SU-DHL-6 (cell line): Measurements from ENCODE around the gene FAM3A.

ENCODE experiments used
- H2AFZ ChIP-seq: fragments of 200-600 bp; sonication (generic); 2 replicates; pipeline ENCODE4 v1.6.1; 2014; ENCODE audit warnings: low read depth, mild to moderate bottlenecking, moderate library complexity, mixed read lengths, antibody characterized with exemption, low read length; ENCODE audit not compliant: severe bottlenecking
- H3F3A ChIP-seq: fragments of 200-600 bp; shearing (Covaris generic); 2 replicates; pipeline ENCODE4 v1.6.0; 2016; ENCODE audit warnings: antibody characterized with exemption, mild to moderate bottlenecking; ENCODE audit not compliant: insufficient read depth
- H3K27ac ChIP-seq: fragments of 200-600 bp; sonication (generic); 2 replicates; pipeline ENCODE4 v1.5.1; 2016; ENCODE audit warnings: low read depth, mild to moderate bottlenecking, low read length, moderate library complexity, mixed read lengths
- H3K27me3 ChIP-seq: fragments of 200-600 bp; sonication (generic), shearing (Covaris generic); 2 replicates; pipeline ENCODE4 v1.6.0; 2014; ENCODE audit warnings: mild to moderate bottlenecking, low read length
- H3K36me3 ChIP-seq: fragments of 200-600 bp; sonication (generic); 2 replicates; pipeline ENCODE4 v1.6.1; 2014; ENCODE audit warnings: mild to moderate bottlenecking, low read length, mixed read lengths
- H3K4me2 ChIP-seq: fragments of 300-600, 200-600 bp; shearing (Covaris generic), sonication (generic); 2 replicates; pipeline ENCODE4 v1.6.0; 2014; ENCODE audit warnings: low read length, low read depth, mild to moderate bottlenecking; ENCODE audit not compliant: poor library complexity, severe bottlenecking
- H3K4me3 ChIP-seq: fragments of 200-600 bp; sonication (generic); 2 replicates; pipeline ENCODE4 v1.5.1; 2014; ENCODE audit warnings: antibody characterized with exemption, low read length, mild to moderate bottlenecking, mixed read lengths; ENCODE audit not compliant: insufficient read depth, poor library complexity, severe bottlenecking
- H3K79me2 ChIP-seq: fragments of 200-600 bp; sonication (generic); 2 replicates; pipeline ENCODE4 v1.6.1; 2014; ENCODE audit warnings: mild to moderate bottlenecking, low read length, moderate library complexity; ENCODE audit not compliant: insufficient read depth
- H3K9ac ChIP-seq: fragments of 200-600 bp; sonication (generic); 2 replicates; pipeline ENCODE4 v1.7.0; 2014; ENCODE audit warnings: mild to moderate bottlenecking, low read length
- H3K9me2 ChIP-seq: fragments of 200-600 bp; sonication (generic); replicated peaks from 2 replicates; pipeline ENCODE4 v1.6.1; 2014; ENCODE audit warnings: low read length; ENCODE audit not compliant: insufficient read depth
- H3K9me3 ChIP-seq: fragments of 200-600 bp; sonication (generic); 2 replicates; pipeline ENCODE4 v1.6.1; 2014; ENCODE audit warnings: low read length, mixed read lengths; ENCODE audit not compliant: insufficient read depth
- H4K20me1 ChIP-seq: fragments of 200-600 bp; sonication (generic); 2 replicates; pipeline ENCODE4 v1.6.1; 2014; ENCODE audit warnings: low read depth, mild to moderate bottlenecking, antibody characterized with exemption, low read length, moderate library complexity, mixed read lengths
- EZH2phosphoT487 ChIP-seq: fragments of 200-600 bp; sonication (generic), shearing (Covaris generic); conservative IDR thresholded peaks from 2 replicates; pipeline ENCODE4 v1.6.1; 2018; ENCODE audit warnings: mild to moderate bottlenecking, antibody characterized with exemption, low read length, moderate library complexity, mixed read lengths
- TF ChIP-seq, protein P1 (sequence below): fragments of 200-600 bp; sonication (generic); IDR thresholded peaks from one replicate; pipeline ENCODE4 v1.5.1; 2017; ENCODE audit warnings: antibody characterized with exemption, mild to moderate bottlenecking, low read length, moderate library complexity; ENCODE audit not compliant: insufficient read depth, poor library complexity, severe bottlenecking

The FAM3A gene

DNA sequence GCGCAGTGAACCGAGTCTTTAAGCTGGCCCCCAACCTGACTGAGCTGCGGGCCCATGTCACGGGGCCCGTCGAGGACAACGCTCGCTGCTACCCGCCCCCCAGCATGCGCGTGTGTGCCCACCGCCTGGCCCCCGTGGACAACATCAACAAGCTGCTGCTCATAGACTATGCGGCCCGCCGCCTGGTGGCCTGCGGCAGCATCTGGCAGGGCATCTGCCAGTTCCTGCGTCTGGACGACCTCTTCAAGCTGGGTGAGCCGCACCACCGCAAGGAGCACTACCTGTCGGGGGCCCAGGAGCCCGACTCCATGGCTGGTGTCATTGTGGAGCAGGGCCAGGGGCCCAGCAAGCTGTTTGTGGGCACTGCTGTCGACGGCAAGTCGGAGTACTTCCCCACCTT lies 55.7 kb downstream of the FAM3A start:
- Histone ChIP-seq H3K79me2 (peaks cover 10% of the 10 kb centered on the region), H2AFZ (no peak overlapping the region), H3K36me3 (no peaks in the 10 kb centered on the region), H3K27me3 (no peaks in the 10 kb centered on the region), H3K9me2 (no peaks in the 10 kb centered on the region), H3F3A (0 out of 2 replicates have a peak, but pooled peaks cover 2% of the 10 kb centered on the region), H3K9me3 (no peaks in the 10 kb centered on the region), H3K4me3 (no peak overlapping the region), H3K9ac (no peak overlapping the region), H3K4me2 (no peak overlapping the region), H3K27ac (no peak overlapping the region), H4K20me1 (no peaks in the 10 kb centered on the region)
- no peak for TF ChIP-seq EZH2phosphoT487
- TF ChIP-seq, protein P1, sequence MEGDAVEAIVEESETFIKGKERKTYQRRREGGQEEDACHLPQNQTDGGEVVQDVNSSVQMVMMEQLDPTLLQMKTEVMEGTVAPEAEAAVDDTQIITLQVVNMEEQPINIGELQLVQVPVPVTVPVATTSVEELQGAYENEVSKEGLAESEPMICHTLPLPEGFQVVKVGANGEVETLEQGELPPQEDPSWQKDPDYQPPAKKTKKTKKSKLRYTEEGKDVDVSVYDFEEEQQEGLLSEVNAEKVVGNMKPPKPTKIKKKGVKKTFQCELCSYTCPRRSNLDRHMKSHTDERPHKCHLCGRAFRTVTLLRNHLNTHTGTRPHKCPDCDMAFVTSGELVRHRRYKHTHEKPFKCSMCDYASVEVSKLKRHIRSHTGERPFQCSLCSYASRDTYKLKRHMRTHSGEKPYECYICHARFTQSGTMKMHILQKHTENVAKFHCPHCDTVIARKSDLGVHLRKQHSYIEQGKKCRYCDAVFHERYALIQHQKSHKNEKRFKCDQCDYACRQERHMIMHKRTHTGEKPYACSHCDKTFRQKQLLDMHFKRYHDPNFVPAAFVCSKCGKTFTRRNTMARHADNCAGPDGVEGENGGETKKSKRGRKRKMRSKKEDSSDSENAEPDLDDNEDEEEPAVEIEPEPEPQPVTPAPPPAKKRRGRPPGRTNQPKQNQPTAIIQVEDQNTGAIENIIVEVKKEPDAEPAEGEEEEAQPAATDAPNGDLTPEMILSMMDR, result no peak

DNA sequence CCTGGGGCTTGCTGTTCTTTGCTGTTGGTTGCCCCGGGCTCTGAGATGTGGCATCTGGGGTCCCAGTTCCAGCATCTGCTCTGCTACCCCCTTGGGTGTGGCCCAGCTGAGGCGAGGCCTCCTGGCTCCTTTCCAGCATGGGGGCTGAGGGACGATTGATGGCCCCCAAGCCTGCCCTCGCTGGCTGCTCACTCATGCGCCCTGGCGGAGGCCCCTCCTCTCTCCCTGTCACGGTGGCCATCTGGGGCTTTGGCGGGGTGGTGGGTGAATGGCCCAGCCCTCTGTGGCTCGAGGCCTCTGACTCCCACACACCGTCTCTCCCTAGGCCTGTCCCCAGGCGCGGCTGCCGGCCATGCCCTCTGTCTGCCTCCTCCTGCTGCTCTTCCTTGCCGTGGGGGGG lies 56.2 kb downstream of the FAM3A start:
- peaks cover 10% of the 10 kb centered on the region for H3K79me2 ChIP-seq
- no peaks in the 10 kb centered on the region for H3K36me3 ChIP-seq
- H3K27me3 ChIP-seq, result no peaks in the 10 kb centered on the region
- H3K9me3 ChIP-seq, result no peaks in the 10 kb centered on the region
- no peak overlapping the region for H2AFZ ChIP-seq
- H3K9ac ChIP-seq, result peak overlapping the region; percentile 80
- no peak overlapping the region for H3K4me3 ChIP-seq
- H3K4me2 ChIP-seq, result peak overlapping the region; percentile 84
- no peaks in the 10 kb centered on the region for H3K9me2 ChIP-seq
- 0 out of 2 replicates have a peak, but pooled peaks cover 2% of the 10 kb centered on the region for H3F3A ChIP-seq
- no peaks in the 10 kb centered on the region for H4K20me1 ChIP-seq
- TF ChIP-seq EZH2phosphoT487, result no peak
- TF ChIP-seq, protein P1, result no peak
- no peak overlapping the region for H3K27ac ChIP-seq

DNA sequence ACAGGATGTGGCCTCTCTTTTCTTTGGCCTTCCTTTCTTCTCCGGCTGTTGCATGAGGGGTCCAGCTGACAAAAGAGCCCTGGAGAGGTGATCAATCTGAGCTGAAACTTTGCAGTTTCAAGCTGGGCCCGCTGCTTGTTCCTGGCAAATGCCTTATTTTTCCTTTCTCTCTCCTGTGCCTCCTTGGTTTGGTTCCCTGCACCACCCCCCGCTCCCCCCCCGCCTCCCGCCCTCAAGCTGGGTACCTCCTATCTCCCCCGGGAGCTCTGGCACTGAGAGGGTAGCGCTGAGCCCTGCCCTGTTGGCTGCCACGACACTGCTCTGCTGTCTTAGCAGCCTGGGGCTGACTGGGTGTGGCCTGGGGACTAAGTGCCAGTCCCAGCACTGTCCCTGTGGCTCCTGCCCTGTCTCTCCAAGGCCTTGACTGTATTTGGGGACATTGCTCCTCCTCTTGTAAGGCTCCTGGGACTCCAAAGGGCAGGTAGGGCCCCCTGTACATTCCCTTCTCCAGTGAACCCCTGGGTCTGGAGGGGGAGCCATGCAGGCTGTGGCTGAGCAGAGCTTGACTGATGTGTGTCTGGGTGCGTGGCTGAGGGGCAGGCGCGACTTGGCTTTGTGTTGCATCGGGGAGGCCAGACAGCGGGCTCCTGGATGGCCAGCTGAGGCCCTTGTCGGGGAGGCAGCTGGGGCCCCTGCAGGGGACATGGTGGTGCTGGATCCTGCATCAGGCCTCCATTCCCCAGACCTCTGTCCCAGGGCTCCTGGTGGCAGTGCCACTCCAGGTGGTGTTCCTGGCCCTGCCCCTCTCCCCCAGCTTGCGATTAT lies 56.9 kb downstream of the FAM3A start:
- no peaks in the 10 kb centered on the region for H3K9me3 ChIP-seq
- TF ChIP-seq, protein P1, result no peak
- TF ChIP-seq EZH2phosphoT487, result no peak
- no peaks in the 10 kb centered on the region for H4K20me1 ChIP-seq
- peak overlapping the region; percentile 80 for H3K9ac ChIP-seq
- no peaks in the 10 kb centered on the region for H3K9me2 ChIP-seq
- no peak overlapping the region for H2AFZ ChIP-seq
- no peaks in the 10 kb centered on the region for H3K27me3 ChIP-seq
- no peaks in the 10 kb centered on the region for H3K36me3 ChIP-seq
- H3K27ac ChIP-seq, result no peak overlapping the region
- H3F3A ChIP-seq, result 0 out of 2 replicates have a peak, but pooled peaks cover 2% of the 10 kb centered on the region
- peaks cover 10% of the 10 kb centered on the region for H3K79me2 ChIP-seq
- H3K4me3 ChIP-seq, result peak overlapping the region; percentile 75
- peak overlapping the region; percentile 84 for H3K4me2 ChIP-seq
